Ovary (tissue), 9 donors: ENCODE data around the gene FA2H. TPM values are rescaled to one million over a fixed set of nuclear protein-coding genes. Genes with fewer than 3 reads are reported as not detected.
A peak's percentile ranks its signal among the peaks of the same experiment; 100 is the strongest.

Experiments
- DNase-seq, 5 donors: peaks; one replicate each; pipeline ENCODE4 v3.0.0-alpha.2; 2019 to 2020
- H3K27ac ChIP-seq, 2 donors: fragments of 200-600 bp; one replicate each; pipeline versions ENCODE4 v1.5.1 to v1.8.0; 2019 to 2022
- H3K27me3 ChIP-seq: fragments of 200-600 bp; one replicate; pipeline ENCODE4 v1.8.0; 2022
- H3K36me3 ChIP-seq: fragments of 200-600 bp; sonication (generic); one replicate; pipeline ENCODE4 v1.5.1; 2019
- H3K4me1 ChIP-seq: one replicate; pipeline ENCODE4 v1.8.1; 2013; ENCODE audit warnings: mild to moderate bottlenecking, moderate library complexity; ENCODE audit not compliant: insufficient read depth
- H3K4me3 ChIP-seq: fragments of 200-600 bp; sonication (generic); one replicate; pipeline ENCODE4 v1.5.1; 2017
- H3K9me3 ChIP-seq, 2 donors: fragments of 200-600 bp in 1 of 2; sonication (generic) in 1 of 2; one replicate each; pipeline versions ENCODE4 v1.5.1 to v1.8.1; 2013 to 2019; ENCODE audit warnings: mild to moderate bottlenecking in 1 of 2, moderate library complexity in 1 of 2
- EP300 ChIP-seq: sonication (generic); formaldehyde crosslinking; IDR thresholded peaks from one replicate; pipeline ENCODE4 v1.6.1; 2017; ENCODE audit warnings: antibody characterized with exemption
- POLR2A ChIP-seq: fragments of 450-650 bp; IDR thresholded peaks from one replicate; pipeline ENCODE4 v1.6.1; 2017; ENCODE audit warnings: antibody characterized with exemption, mild to moderate bottlenecking, moderate library complexity
- WGBS, 3 donors: extraction: QIAGEN DNeasy Blood & Tissue Kit in 1 of 3; methylation state at CpG; one replicate each; pipeline versions ENCODE4 v1.1.5 to v1.1.7; 2013 to 2017; 5-methylcytosine and 5-hydroxymethylcytosine counted together
- intact Hi-C, 4 donors: fragments of 100-400 bp; cut with DNase I; formaldehyde crosslinking; loops; one replicate each; pipeline versions ENCODE4 v1.11.0 to v1.15.1; 2022 to 2023
- polyA plus RNA-seq, 2 donors: library from polyadenylated mRNA; stranded (reverse); fragments of 200-250 nt in 1 of 2; fragments of 350-450 nt in 1 of 2; fragmentation: Illumina TruSeq in 1 of 2; extraction: RNeasy Lipid Tissue Mini Kit (QIAGEN cat#74804) in 1 of 2; gene quantifications; one replicate each; pipeline ENCODE4 v1.2.3, GENCODE V29; 2013 to 2014
- total RNA-seq, 7 donors: library from RNA; depleted of rRNA in 2 of 7; stranded (reverse); fragments of >200 nt in 2 of 7; fragmentation: NEBNext Ultra II Directional in 3 of 7; extraction: Animal tissue kit (Norgen Biotek cat#: 25700) in 3 of 7; gene quantifications; one replicate each; pipeline versions ENCODE4 v1.1.0 to v1.2.4, GENCODE V29; 2016 to 2023
- TF ChIP-seq, protein P1 (sequence below), 3 donors: fragments of 450-650 bp in 2 of 3; fragments of 200-600 bp in 1 of 3; IDR thresholded peaks; one replicate each; pipeline versions ENCODE4 v1.5.1 to v1.8.0; 2016 to 2022; ENCODE audit warnings: antibody characterized with exemption in 3 of 3, mild to moderate bottlenecking in 1 of 3
- donor health status: DM: no; HTN: no; CAD: no; lungs with moderate emphysema.
- donor health status: DM: no; HTN: no; CAD: no.
- donor health status: Bipolar disorder and iron deficiency.
- donor health status: DM: yes; HTN: yes; CAD: no.
- donor health status: DM: no; HTN: no; CAD: no.
- donor health status: DM: yes; HTN: yes; CAD: no.

FA2H gene
- total and polyA plus RNA-seq, 9 donors: 0.02 to 1.3 (median 0.49) TPM; not detected in 3

DNA sequence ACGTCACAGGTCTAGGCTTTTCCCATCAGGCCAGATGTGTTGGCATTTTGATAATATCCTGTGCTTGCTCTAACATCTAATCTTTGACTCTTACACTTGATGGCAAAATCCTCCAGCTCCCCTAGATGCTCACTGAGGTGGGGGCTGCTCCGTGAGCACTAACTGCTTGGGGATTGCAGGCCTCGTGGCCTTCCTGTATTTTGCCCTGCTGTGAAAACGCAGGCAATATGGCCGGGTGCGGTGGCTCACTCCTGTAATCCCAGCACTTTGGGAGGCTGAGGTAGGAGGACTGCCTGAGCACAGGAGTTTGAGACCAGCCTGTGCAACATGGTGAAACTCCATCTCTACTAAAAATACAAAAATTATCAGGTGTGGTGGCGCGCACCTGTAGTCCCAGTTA is 64.2 kb downstream of the FA2H start:
- Histone ChIP-seq H3K27me3 (no peaks in the 10 kb centered on the region), H3K27ac (no peak overlapping the region), H3K4me1 (no peaks in the 10 kb centered on the region), H3K4me3 (no peak overlapping the region), H3K36me3 (no peaks in the 10 kb centered on the region), H3K9me3 (no peaks in the 10 kb centered on the region)
- TF ChIP-seq EP300 (no peak), POLR2A (no peak)
- TF ChIP-seq, protein P1, sequence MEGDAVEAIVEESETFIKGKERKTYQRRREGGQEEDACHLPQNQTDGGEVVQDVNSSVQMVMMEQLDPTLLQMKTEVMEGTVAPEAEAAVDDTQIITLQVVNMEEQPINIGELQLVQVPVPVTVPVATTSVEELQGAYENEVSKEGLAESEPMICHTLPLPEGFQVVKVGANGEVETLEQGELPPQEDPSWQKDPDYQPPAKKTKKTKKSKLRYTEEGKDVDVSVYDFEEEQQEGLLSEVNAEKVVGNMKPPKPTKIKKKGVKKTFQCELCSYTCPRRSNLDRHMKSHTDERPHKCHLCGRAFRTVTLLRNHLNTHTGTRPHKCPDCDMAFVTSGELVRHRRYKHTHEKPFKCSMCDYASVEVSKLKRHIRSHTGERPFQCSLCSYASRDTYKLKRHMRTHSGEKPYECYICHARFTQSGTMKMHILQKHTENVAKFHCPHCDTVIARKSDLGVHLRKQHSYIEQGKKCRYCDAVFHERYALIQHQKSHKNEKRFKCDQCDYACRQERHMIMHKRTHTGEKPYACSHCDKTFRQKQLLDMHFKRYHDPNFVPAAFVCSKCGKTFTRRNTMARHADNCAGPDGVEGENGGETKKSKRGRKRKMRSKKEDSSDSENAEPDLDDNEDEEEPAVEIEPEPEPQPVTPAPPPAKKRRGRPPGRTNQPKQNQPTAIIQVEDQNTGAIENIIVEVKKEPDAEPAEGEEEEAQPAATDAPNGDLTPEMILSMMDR (IDR thresholded peaks at IDR 0.05): no peak
- intact Hi-C loops: no loop called here
- WGBS, 3 donors: 92 to 96% (median 93%) methylated on average over 8 of the region's 8 CpGs
- DNase-seq: no peak

DNA sequence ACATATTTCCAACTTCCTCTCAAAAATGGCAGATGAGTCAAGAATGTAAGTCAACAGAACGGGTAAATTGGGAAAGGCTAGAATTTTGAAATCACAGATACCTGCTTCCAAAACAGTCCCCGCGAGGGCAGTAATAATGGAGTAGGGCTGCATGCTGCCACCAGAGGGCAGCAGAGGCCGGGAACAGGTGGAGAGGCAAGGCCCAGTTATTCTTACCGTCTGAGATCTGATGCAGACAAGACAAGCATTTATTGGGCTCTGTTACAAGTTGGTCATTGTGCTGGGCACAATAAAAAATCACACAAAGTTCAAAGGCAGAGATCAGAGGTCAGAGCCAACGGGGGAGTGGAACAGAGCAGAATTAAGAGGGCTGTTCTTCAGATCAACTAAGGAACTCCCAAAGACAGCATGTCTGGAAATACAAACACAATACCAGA is 65.2 kb downstream of the FA2H start:
- Histone ChIP-seq H3K27me3 (no peaks in the 10 kb centered on the region), H3K9me3 (no peaks in the 10 kb centered on the region), H3K4me1 (no peaks in the 10 kb centered on the region), H3K36me3 (no peaks in the 10 kb centered on the region), H3K27ac (no peak overlapping the region), H3K4me3 (no peak overlapping the region)
- TF ChIP-seq, protein P1 (IDR thresholded peaks at IDR 0.05): peak; percentile 80 to 91 (median 82)
- TF ChIP-seq POLR2A (no peak), EP300 (no peak)
- 0 to 1% (median 0%) methylated on average over 6 of the region's 6 CpGs for WGBS, 3 donors
- peak; percentile 61 to 87 (median 80) for DNase-seq
- intact Hi-C loops: loop anchor here in 3 of 4 donors (5.0 to 10.0 kb wide), 3 partner anchors 153 to 405 kb away; partner anchors contain the start of gene LDHD (in 1 of the 3)

DNA sequence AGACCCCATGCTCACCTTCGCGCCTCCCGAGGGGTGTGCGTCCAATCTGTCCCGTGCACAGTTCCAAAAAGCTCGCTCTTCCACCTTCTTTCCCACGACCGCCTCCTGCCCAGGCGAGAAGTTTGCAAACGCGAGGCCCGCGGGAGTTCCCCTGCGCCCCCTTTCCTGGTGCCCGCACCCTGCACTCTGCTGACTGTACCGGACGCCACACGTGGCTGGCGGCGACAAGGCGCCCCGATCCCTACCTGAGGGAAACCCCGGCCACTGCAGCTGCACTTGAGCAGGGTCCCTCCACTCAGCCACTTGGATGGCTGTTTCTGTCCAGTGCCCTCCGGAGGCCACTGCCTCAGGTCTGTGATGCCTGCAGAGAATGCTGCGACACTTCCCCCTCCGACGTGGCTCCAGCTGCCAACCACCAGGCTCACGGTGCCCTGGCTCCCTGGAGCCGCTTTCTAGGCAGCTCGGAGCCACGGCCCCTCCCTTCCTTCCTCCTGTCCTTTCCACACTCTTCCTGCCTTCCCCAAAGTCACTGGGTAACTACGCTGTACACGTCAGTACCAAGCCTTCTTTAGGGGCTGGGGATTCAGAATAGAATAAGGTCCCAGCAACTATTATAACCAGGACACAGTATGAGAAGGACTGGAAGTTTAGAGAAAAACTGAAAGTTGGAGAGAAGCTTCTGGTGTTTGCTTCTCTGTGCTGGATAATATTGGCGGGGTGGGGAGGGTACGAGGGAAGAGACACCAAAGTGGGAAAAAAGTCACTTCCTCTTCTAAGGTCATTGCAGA is 74.0 kb downstream of the FA2H start, which contains the start of gene MLKL:
TSS of gene MLKL (minus strand) at position 425 of the 788 bp plus-strand sequence. CDS start 5,105 bp downstream, outside the sequence.
- H3K4me1 ChIP-seq: no peaks in the 10 kb centered on the region
- no peaks in the 10 kb centered on the region for H3K36me3 ChIP-seq
- H3K27me3 ChIP-seq: no peaks in the 10 kb centered on the region
- H3K4me3 ChIP-seq: peak within 1 kb of the TSS; percentile 67
- 1 to 5% (median 2%) methylated on average over 35 of the region's 35 CpGs for WGBS, 3 donors
- H3K27ac ChIP-seq: peak within 1 kb of the TSS; percentile 7 to 38
- no peak for TF ChIP-seq EP300
- TF ChIP-seq, protein P1 (IDR thresholded peaks at IDR 0.05): no peak
- no peak for TF ChIP-seq POLR2A
- intact Hi-C loops: loop anchor here in 1 of 4 donors (10.0 kb wide), 1 partner anchor 414 kb away; the partner anchor contains the start of gene LDHD
- peak in 1 of 5 donors; percentile 36 for DNase-seq
- H3K9me3 ChIP-seq: no peaks in the 10 kb centered on the region

DNA sequence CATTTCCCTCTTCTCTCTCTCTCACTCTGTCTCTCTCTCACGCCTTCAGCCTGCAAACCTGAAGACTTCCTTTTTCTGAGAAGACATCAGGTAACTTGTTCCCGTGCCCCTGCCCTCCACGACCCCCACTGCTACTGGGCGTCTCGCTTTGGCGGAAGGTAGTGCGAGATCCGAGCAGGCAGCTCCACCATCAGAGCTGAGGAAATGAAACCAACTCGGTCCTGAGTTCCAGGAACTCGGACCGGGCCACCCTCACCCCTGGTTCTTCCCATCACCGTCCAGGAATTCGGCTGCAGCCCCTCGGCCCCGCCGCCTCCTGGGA is 74.5 kb downstream of the FA2H start:
- Histone ChIP-seq H3K27ac (peak overlapping the region; percentile 7 to 38), H3K36me3 (no peaks in the 10 kb centered on the region), H3K9me3 (no peaks in the 10 kb centered on the region), H3K4me1 (no peaks in the 10 kb centered on the region), H3K4me3 (peak overlapping the region; percentile 67), H3K27me3 (no peaks in the 10 kb centered on the region)
- 1 to 4% (median 1%) methylated on average over 16 of the region's 16 CpGs for WGBS, 3 donors
- intact Hi-C loops: loop anchor here in 1 of 4 donors (10.0 kb wide), 1 partner anchor 415 kb away; the partner anchor contains the start of gene LDHD
- DNase-seq: no peak
- no peak for TF ChIP-seq EP300
- TF ChIP-seq POLR2A: no peak
- TF ChIP-seq, protein P1 (IDR thresholded peaks at IDR 0.05): no peak
